Osteocyte (in vitro differentiated cells): ENCODE data around the gene STK25. TPM values are rescaled to one million over a fixed set of nuclear protein-coding genes. Genes with fewer than 3 reads are reported as not detected.

Experiments
- DNase-seq: peaks from one replicate; pipeline ENCODE4 v3.0.0; 2021; ENCODE audit warnings: mixed read lengths; ENCODE audit not compliant: unreplicated experiment; ENCODE audit errors: extremely low spot score
- H3K27ac Mint-ChIP-seq: one replicate; pipeline ENCODE4 v1.8.0; 2021; ENCODE audit warnings: mild to moderate bottlenecking, mixed read lengths; ENCODE audit not compliant: unreplicated experiment
- H3K27me3 Mint-ChIP-seq: one replicate; pipeline ENCODE4 v1.8.0; 2021; ENCODE audit warnings: mixed read lengths; ENCODE audit not compliant: unreplicated experiment
- H3K36me3 Mint-ChIP-seq: one replicate; pipeline ENCODE4 v1.8.0; 2021; ENCODE audit warnings: mixed read lengths; ENCODE audit not compliant: unreplicated experiment
- H3K4me1 Mint-ChIP-seq: one replicate; pipeline ENCODE4 v1.8.0; 2021; ENCODE audit warnings: mixed read lengths; ENCODE audit not compliant: unreplicated experiment
- H3K4me3 Mint-ChIP-seq: one replicate; pipeline ENCODE4 v1.8.0; 2021; ENCODE audit warnings: mild to moderate bottlenecking, moderate library complexity, mixed read lengths; ENCODE audit not compliant: unreplicated experiment
- H3K9me3 Mint-ChIP-seq: one replicate; pipeline ENCODE4 v1.8.0; 2021; ENCODE audit warnings: mixed read lengths; ENCODE audit not compliant: unreplicated experiment
- total RNA-seq: library from RNA; stranded (reverse); gene quantifications from 2 replicates; pipeline ENCODE4 v1.2.1, GENCODE V29; 2021
- TF ChIP-seq, protein P1 (sequence below): fragments of 200-600 bp; sonication (generic); IDR thresholded peaks from 2 replicates; pipeline ENCODE4 v1.5.0; 2021; ENCODE audit warnings: antibody characterized with exemption, mild to moderate bottlenecking, moderate library complexity

STK25 gene
- total RNA-seq, 1 donor from 2014 or later: 206 TPM

DNA sequence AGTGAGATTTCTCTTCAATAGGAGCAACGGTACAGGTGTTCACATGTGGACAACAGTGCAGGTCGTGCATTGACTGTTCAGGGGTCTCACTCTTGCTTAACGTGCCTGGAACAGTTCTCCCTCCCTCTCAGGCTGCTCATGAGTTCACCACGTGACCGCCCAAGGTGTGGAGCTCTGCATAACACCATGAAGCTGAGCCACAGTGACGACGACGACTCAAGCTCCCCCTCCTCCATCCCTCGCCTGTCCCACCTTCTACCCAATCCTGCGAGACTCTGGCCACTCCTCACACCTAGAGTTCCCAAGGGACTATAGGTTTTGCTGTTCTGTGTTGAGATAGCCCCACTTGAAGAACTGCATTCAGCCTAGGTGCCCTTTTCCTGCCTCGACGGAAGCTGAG, 42.8 kb downstream of the STK25 start:
- H3K27me3 Mint-ChIP-seq: no peaks in the 10 kb centered on the region
- no peaks in the 10 kb centered on the region for H3K9me3 Mint-ChIP-seq
- peaks cover 12% of the 10 kb centered on the region for H3K36me3 Mint-ChIP-seq
- no peak overlapping the region for H3K4me3 Mint-ChIP-seq
- H3K27ac Mint-ChIP-seq: no peak overlapping the region
- DNase-seq: no peak
- no peaks in the 10 kb centered on the region for H3K4me1 Mint-ChIP-seq
- TF ChIP-seq, protein P1, sequence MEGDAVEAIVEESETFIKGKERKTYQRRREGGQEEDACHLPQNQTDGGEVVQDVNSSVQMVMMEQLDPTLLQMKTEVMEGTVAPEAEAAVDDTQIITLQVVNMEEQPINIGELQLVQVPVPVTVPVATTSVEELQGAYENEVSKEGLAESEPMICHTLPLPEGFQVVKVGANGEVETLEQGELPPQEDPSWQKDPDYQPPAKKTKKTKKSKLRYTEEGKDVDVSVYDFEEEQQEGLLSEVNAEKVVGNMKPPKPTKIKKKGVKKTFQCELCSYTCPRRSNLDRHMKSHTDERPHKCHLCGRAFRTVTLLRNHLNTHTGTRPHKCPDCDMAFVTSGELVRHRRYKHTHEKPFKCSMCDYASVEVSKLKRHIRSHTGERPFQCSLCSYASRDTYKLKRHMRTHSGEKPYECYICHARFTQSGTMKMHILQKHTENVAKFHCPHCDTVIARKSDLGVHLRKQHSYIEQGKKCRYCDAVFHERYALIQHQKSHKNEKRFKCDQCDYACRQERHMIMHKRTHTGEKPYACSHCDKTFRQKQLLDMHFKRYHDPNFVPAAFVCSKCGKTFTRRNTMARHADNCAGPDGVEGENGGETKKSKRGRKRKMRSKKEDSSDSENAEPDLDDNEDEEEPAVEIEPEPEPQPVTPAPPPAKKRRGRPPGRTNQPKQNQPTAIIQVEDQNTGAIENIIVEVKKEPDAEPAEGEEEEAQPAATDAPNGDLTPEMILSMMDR: no peak

DNA sequence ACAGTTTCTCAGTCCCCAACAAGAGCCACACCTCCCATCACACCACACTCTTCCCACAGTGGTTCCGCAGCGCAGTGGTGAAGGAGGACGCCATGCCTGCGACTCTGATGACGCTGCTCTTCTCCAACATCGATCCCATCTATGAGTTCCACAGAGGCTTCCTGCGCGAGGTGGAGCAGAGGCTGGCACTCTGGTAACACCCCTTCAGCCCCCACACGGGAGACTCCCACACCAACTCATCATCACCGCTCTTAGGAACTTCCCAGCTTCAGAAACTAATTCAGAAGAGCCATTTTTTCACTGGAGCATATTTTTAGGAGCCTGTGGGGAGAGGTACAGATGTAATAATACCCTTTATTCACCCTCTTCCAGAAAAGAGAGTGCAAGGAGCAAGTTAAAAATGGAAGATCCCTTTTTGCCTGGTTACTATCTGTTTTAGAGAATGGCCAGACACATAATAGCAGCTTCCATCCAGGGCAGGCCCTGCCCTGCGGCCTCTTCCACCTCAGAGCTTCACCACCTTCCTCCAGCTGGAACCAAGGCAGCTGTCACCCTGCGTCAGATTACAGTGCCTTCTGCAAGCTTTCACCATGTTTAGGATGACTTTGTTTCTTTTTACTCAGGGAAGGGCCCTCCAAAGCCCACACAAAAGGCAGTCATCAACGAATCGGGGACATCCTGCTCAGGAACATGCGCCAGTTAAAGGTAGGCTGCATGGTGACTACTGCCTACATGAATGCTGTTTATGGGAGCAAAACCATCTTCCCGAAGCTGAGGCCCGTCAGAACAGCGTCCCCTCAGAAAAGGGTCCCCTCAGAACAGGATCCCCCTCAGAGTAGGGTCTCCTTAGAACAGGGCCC, 44.9 kb downstream of the STK25 start:
- Mint-ChIP-seq H3K4me1 (no peaks in the 10 kb centered on the region), H3K9me3 (no peaks in the 10 kb centered on the region), H3K4me3 (no peak overlapping the region), H3K27me3 (no peaks in the 10 kb centered on the region), H3K27ac (no peak overlapping the region), H3K36me3 (peaks cover 7% of the 10 kb centered on the region)
- TF ChIP-seq, protein P1: no peak
- no peak for DNase-seq

DNA sequence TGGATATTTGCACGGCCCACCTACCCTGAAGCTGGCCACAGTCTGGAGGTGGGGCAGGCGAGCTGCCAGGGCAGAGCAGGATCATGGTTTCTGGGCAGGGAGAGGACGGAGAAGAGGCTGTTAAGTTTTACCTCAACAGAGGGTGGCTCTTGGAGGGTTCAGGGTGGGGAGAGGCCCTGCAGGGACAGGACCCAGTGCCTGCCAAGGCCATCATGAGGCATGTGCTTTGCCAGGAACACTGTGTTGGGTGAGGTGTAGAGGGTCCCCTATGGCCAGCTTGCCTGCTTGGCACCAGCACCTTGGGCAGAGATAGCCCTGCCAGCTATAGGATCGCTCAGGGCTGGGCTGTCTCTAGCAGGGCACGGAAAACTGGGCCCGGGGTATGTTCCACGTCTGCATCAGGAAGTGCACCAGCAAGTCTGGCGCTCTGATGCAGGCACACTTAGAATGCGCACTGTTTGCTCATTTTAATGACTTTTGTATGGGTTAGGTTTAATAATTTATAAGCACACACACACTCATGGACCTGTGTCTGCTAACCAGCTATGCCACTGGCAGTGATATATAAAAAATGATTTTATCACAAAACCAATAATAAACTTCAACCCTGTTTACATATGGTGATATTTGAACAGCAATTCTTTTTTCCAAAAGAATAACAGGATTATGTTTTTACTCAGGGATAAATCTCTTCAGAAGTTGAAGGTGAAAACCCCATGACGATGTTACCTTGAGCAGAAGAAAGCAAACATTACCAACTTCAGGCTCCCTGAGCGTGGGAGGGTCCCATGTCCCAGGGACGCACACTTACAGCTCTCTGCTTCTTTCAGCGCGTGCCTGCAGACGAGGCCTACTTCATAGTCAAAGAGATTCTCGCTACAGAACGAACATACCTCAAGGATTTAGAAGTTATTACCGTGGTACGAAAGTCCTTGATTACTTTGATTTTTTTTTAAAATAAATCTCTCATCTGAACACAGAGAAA, 46.4 kb downstream of the STK25 start:
- no peak for DNase-seq
- Mint-ChIP-seq H3K27ac (no peak overlapping the region), H3K36me3 (peaks cover 7% of the 10 kb centered on the region), H3K9me3 (no peaks in the 10 kb centered on the region), H3K4me3 (no peak overlapping the region), H3K27me3 (no peaks in the 10 kb centered on the region), H3K4me1 (no peaks in the 10 kb centered on the region)
- TF ChIP-seq, protein P1: no peak

DNA sequence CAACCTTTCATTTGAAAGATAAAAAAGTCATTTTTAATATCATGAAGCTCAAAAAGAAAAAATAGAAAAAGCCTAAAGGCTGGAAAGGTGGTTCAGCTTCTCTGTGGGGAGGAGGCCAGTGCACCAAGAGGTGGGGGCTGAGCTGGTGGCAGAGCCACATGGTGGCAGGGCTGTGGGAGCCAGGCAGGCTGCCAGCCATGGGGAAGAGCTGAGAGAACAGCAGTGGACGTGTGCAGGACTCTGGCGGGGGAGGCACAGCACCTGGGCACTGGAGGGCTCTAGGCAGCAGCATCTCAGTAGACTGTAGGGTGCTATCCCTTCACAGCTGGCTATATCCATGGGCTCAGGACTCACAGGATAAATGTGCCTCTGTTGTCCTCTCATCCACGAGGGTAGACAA, 47.8 kb downstream of the STK25 start:
- Mint-ChIP-seq H3K27ac (no peak overlapping the region), H3K9me3 (no peaks in the 10 kb centered on the region), H3K4me1 (no peaks in the 10 kb centered on the region), H3K36me3 (peaks cover 6% of the 10 kb centered on the region), H3K4me3 (no peak overlapping the region), H3K27me3 (no peaks in the 10 kb centered on the region)
- TF ChIP-seq, protein P1: no peak
- no peak for DNase-seq

DNA sequence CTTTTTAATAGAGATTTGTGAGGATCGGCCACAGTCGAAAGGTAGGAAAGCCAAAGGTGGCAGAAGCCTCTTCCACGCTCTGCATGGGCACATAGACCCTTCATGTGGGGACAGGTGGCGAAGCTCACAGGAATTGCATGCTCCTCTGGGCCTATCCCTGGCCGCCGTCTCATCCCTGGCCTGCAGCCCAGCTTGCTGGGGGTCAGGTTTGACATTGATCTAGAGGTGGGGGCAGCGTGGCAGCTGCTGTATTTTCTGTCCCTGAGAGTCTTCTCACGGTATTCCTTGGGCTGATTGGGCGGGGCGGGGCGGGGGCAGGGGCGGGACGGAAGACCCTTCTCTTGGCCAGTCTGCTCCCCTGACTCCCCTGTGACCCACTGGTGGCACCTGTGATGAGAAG, 48.9 kb downstream of the STK25 start:
- no peak overlapping the region for H3K27ac Mint-ChIP-seq
- H3K4me1 Mint-ChIP-seq: no peaks in the 10 kb centered on the region
- no peak overlapping the region for H3K4me3 Mint-ChIP-seq
- no peak for DNase-seq
- TF ChIP-seq, protein P1: no peak
- no peaks in the 10 kb centered on the region for H3K27me3 Mint-ChIP-seq
- no peaks in the 10 kb centered on the region for H3K36me3 Mint-ChIP-seq
- H3K9me3 Mint-ChIP-seq: no peaks in the 10 kb centered on the region
